Measurements from ENCODE around the gene SNCG. TPM values are rescaled to one million over a fixed set of nuclear protein-coding genes. Genes with fewer than 3 reads are reported as not detected.

Gene SNCG
- total RNA-seq = 4.5 and 13.0 TPM in 2 replicates

DNA sequence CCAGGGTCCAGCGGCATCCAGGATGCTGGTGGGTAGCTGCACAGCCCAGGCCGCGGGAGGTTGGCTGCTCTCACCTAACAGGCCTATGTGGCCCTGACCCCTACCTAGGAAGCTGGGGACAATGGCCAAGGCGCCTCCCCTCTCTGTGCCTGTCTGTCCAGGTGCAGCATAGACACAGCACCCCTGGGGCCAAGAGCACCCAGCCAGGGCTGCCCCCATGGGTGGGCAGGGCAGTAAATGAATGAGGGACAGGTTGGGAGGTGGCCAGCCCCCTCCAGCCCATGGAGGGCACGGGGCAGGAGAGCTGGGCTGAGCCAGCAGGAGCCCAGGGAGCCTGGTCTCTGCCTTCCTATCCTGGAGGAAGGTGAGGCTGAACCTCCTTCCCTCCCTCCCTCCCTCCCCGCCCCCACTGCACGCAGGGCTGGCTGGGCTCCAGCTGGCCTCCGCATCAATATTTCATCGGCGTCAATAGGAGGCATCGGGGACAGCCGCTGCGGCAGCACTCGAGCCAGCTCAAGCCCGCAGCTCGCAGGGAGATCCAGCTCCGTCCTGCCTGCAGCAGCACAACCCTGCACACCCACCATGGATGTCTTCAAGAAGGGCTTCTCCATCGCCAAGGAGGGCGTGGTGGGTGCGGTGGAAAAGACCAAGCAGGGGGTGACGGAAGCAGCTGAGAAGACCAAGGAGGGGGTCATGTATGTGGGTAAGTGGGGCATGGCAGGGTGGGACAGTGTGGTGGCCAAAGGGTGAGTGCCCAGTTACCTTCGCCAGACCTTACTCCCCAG is at the start of gene SNCG:
TSS of gene SNCG (plus strand) at position 484 of the 785 bp plus-strand sequence. CDS start at position 583, 99 bp downstream.

DNA sequence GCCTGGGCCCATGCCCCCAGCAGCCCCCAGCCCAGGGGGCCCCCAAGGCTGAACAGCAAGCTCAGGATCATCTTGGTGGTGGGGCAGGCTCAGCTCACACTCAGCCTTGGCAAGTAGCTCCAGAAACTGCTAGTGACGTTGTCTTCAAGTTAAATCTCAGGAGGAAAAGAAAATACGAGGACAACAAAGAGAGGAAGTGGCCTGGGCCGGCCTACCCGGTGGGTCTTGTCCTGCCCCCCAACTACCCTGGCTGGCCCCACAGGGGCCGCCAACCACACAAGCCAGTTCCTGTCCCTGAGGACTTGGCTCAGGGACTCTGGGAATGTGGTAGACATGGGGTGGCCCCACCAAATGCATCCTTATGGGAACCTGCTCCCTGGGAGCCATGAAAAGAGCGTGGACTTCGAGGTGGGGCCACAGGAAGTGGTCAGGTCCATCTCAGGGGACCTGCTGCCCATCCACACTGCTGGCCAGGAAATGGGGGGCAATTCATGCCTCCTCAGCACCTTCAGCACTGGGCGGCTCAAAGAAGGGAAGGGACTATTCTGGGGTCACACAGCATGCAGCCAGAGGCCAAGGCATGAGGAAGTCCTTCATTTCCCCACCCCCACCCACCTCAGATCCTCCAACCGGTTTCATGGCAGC is 806 bp upstream of the SNCG start, which contains the start of gene MMRN2:
TSS of gene MMRN2 (minus strand) at position 145 of the 645 bp plus-strand sequence. CDS start at position 71, 74 bp downstream.

DNA sequence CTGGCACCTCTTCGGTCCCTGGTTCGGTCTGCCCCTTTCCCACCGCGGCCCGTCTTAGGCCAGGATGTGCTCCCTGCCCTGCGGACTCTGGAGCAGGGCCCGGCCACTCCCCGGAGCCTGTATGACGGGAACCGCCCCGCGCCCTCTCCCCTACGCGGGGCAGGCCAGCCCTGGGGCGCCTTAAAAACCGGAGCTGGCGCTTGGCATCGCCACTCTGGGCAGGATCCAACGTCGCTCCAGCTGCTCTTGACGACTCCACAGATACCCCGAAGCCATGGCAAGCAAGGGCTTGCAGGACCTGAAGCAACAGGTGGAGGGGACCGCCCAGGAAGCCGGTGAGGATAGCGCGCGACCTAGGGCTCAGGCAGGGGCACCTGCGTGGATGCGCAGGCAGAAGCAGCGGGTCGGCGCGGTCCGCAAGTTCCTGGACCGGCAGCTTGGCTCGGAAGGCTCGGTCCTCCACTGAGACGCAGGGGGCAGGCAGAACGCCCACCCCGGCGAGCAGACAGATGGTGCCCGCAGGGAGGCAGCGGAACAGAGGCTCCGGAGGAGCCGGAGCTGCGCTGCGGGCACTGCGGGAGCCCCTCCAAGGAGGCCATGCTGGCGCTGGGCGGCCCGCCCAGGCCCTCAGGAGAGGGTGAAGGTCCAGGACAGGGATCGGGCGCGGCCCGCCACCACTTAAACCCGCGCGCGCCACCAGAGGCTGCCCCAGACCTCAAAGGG is 10.0 kb downstream of the SNCG start, which contains the start of gene ADIRF:
TSS of gene ADIRF (plus strand) at position 212 of the 723 bp plus-strand sequence. CDS start at position 275, 63 bp downstream.

Other genes with a start within 250 kb of the SNCG start
- gene BMPR1A, start 202.0 kb upstream of the SNCG start, total RNA-seq = 55.2 and 60.5 TPM in 2 replicates
- 6.2 and 6.3 TPM in 2 replicates for gene MMRN2, start 984 bp upstream of the SNCG start, total RNA-seq
- gene ADIRF, start 9.9 kb downstream of the SNCG start, total RNA-seq = 86.1 and 116 TPM in 2 replicates
- not detected in 2 replicates for gene FAM25A, start 61.7 kb downstream of the SNCG start, total RNA-seq
- gene GLUD1, start 136.2 kb downstream of the SNCG start, total RNA-seq = 205 and 225 TPM in 2 replicates
- gene SHLD2, start 136.6 kb downstream of the SNCG start, total RNA-seq = 22.0 and 25.9 TPM in 2 replicates